DND-41 (cell line): ENCODE data around the gene NYAP2.

Source experiments
- EZH2 ChIP-seq: IDR thresholded peaks from 3 replicates; pipeline ENCODE4 v1.6.1; 2012; ENCODE audit warnings: borderline replicate concordance, low read depth, mild to moderate bottlenecking, moderate library complexity, low read length, inconsistent platforms; ENCODE audit not compliant: severe bottlenecking
- TF ChIP-seq, protein P1 (sequence below): IDR thresholded peaks from 2 replicates; pipeline ENCODE4 v1.5.1; 2012; ENCODE audit warnings: borderline replicate concordance, low read length, moderate library complexity, mild to moderate bottlenecking; ENCODE audit not compliant: poor library complexity, severe bottlenecking; ENCODE audit errors: extremely low read depth

DNA sequence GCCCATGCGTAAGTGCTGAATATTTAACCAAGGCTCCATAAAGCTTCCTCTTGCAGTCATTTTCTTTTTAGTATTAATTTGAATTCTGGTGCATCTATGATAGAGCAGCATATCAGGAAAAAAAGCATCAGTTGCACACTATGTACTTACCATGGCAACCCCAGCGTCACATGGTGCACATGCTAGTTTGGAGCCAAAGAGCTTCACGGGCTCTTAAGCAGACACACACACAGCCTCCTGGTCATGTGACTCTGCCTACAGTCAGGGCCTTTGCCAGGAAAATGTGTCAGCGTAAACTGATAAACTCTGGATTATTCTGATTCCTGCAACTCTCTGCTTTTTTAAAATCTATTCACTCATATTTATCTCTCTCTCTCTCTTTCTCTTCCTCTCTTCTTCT lies 30.2 kb downstream of the NYAP2 start:
- no peak for TF ChIP-seq EZH2
- TF ChIP-seq, protein P1, sequence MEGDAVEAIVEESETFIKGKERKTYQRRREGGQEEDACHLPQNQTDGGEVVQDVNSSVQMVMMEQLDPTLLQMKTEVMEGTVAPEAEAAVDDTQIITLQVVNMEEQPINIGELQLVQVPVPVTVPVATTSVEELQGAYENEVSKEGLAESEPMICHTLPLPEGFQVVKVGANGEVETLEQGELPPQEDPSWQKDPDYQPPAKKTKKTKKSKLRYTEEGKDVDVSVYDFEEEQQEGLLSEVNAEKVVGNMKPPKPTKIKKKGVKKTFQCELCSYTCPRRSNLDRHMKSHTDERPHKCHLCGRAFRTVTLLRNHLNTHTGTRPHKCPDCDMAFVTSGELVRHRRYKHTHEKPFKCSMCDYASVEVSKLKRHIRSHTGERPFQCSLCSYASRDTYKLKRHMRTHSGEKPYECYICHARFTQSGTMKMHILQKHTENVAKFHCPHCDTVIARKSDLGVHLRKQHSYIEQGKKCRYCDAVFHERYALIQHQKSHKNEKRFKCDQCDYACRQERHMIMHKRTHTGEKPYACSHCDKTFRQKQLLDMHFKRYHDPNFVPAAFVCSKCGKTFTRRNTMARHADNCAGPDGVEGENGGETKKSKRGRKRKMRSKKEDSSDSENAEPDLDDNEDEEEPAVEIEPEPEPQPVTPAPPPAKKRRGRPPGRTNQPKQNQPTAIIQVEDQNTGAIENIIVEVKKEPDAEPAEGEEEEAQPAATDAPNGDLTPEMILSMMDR = no peak
